OCI-LY3 (cell line): Measurements from ENCODE around the gene PTK6.

Source experiments
- H2AFZ ChIP-seq: fragments of 200-600, 300-600 bp; shearing (Covaris generic); 2 replicates; pipeline ENCODE4 v1.6.0; 2014; ENCODE audit warnings: antibody characterized with exemption, low read depth, low read length
- H3K27ac ChIP-seq: fragments of 200-600, 300-600 bp; sonication (generic); 2 replicates; pipeline ENCODE4 v1.5.1; 2014; ENCODE audit warnings: mild to moderate bottlenecking, low read length, moderate library complexity, mixed read lengths
- H3K27me3 ChIP-seq: fragments of 200-600, 300-600 bp; sonication (generic); 2 replicates; pipeline ENCODE4 v1.6.1; 2014; ENCODE audit warnings: low read depth, low read length, mixed read lengths
- H3K36me3 ChIP-seq: fragments of 200-600, 300-600 bp; sonication (generic); replicated peaks from 2 replicates; pipeline ENCODE3; 2014; ENCODE audit warnings: low read depth, low read length, mixed read lengths
- H3K4me1 ChIP-seq: fragments of 300-600, 200-600 bp; sonication (generic); 2 replicates; pipeline ENCODE4 v1.6.1; 2014; ENCODE audit warnings: low read length, mixed read lengths
- H3K4me2 ChIP-seq: fragments of 200-600, 300-600 bp; sonication (generic); 2 replicates; pipeline ENCODE4 v1.6.1; 2014; ENCODE audit warnings: low read length, mixed read lengths
- H3K4me3 ChIP-seq: fragments of 300-600, 200-600 bp; sonication (generic); 2 replicates; pipeline ENCODE4 v1.5.1; 2014; ENCODE audit warnings: antibody characterized with exemption, mild to moderate bottlenecking, low read length, moderate library complexity
- H3K79me2 ChIP-seq: fragments of 300-600, 200-600 bp; shearing (Covaris generic); 2 replicates; pipeline ENCODE4 v1.6.1; 2014; ENCODE audit warnings: mild to moderate bottlenecking, low read length, mixed read lengths
- H3K9ac ChIP-seq: fragments of 300-600, 200-600 bp; shearing (Covaris generic); 2 replicates; pipeline ENCODE4 v1.6.0; 2014; ENCODE audit warnings: mild to moderate bottlenecking, low read length, moderate library complexity
- H3K9me3 ChIP-seq: fragments of 200-600, 300-600 bp; shearing (Covaris generic); 2 replicates; pipeline ENCODE4 v1.6.1; 2014; ENCODE audit warnings: low read length, mixed read lengths; ENCODE audit not compliant: insufficient read depth
- H4K20me1 ChIP-seq: fragments of 200-600, 300-600 bp; sonication (generic); 2 replicates; pipeline ENCODE4 v1.6.1; 2016; ENCODE audit warnings: low read length, mixed read lengths; ENCODE audit not compliant: insufficient read depth
- EZH2phosphoT487 ChIP-seq: fragments of 200-600 bp; shearing (Covaris generic); IDR thresholded peaks from 2 replicates; pipeline ENCODE4 v1.6.1; 2018; ENCODE audit warnings: antibody characterized with exemption, mixed run types, low read depth
- TF ChIP-seq, protein P1 (sequence below): fragments of 200-600, 300-600 bp; sonication (generic); IDR thresholded peaks from 2 replicates; pipeline ENCODE4 v1.5.1; 2014; ENCODE audit warnings: antibody characterized with exemption, low read length, low read depth

Gene PTK6

DNA sequence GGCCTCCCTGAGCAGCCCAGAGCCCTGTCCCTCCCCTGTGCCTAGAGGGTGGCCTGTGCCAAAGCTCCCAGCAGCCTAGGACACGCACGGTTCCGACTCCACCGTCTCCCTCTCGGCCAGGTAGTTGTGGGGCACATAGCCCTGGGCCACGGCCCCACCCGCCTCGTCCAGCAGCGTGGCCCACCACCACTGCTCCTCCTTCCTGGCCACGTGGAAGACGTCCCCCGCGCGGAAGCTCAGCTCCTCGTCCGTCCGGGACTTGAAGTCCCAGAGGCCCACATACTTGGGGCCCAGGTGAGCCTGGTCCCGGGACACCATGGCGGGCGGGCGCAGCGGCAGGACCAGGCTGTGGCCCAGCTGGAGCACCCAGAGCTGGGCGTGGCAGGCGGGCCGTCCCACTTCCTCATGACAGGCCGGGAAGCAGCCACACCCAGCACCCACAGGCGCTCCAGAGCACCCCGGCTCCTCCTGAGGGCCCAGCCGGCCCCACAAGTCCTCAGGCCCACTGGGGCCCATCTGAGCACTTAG, at the start of gene PTK6:
Gene PTK6 (minus strand): TSS at position 380 of the 528 bp plus-strand sequence. CDS start 62 bp downstream, at position 318.
- Histone ChIP-seq H3K27me3 (peaks cover 2% of the 10 kb centered on the region; the same call in 1 of the 2 replicates), H3K9me3 (no peaks in the 10 kb centered on the region), H3K27ac (peak within 1 kb of the TSS; percentile 75), H3K4me3 (peak within 1 kb of the TSS; percentile 84), H3K4me1 (peaks cover 18% of the 10 kb centered on the region), H2AFZ (peak within 1 kb of the TSS; percentile 37; the same call in 1 of the 2 replicates), H3K4me2 (peak within 1 kb of the TSS; percentile 90), H3K9ac (peak within 1 kb of the TSS; percentile 81), H4K20me1 (no peaks in the 10 kb centered on the region), H3K36me3 (no peaks in the 10 kb centered on the region), H3K79me2 (no peaks in the 10 kb centered on the region)
- no peak for TF ChIP-seq EZH2phosphoT487
- TF ChIP-seq, protein P1, sequence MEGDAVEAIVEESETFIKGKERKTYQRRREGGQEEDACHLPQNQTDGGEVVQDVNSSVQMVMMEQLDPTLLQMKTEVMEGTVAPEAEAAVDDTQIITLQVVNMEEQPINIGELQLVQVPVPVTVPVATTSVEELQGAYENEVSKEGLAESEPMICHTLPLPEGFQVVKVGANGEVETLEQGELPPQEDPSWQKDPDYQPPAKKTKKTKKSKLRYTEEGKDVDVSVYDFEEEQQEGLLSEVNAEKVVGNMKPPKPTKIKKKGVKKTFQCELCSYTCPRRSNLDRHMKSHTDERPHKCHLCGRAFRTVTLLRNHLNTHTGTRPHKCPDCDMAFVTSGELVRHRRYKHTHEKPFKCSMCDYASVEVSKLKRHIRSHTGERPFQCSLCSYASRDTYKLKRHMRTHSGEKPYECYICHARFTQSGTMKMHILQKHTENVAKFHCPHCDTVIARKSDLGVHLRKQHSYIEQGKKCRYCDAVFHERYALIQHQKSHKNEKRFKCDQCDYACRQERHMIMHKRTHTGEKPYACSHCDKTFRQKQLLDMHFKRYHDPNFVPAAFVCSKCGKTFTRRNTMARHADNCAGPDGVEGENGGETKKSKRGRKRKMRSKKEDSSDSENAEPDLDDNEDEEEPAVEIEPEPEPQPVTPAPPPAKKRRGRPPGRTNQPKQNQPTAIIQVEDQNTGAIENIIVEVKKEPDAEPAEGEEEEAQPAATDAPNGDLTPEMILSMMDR, result no peak

- peaks cover 20% of the 10 kb centered on the region for H3K36me3 ChIP-seq
- H4K20me1 ChIP-seq, result peaks cover 2% of the 10 kb centered on the region; the same call in 1 of the 2 replicates
- H2AFZ ChIP-seq, result no peak overlapping the region
- H3K27ac ChIP-seq, result no peak overlapping the region
- H3K27me3 ChIP-seq, result no peaks in the 10 kb centered on the region
- no peak overlapping the region for H3K4me3 ChIP-seq
- no peak overlapping the region for H3K9ac ChIP-seq
- H3K4me2 ChIP-seq, result no peak overlapping the region
- H3K9me3 ChIP-seq, result no peaks in the 10 kb centered on the region
- H3K79me2 ChIP-seq, result no peaks in the 10 kb centered on the region
- TF ChIP-seq, protein P1, result no peak
- TF ChIP-seq EZH2phosphoT487, result no peak
- no peaks in the 10 kb centered on the region for H3K4me1 ChIP-seq
These were observed 49.6 kb upstream of the PTK6 start for GRCh38 chr20:63586797-63587196.

DNA sequence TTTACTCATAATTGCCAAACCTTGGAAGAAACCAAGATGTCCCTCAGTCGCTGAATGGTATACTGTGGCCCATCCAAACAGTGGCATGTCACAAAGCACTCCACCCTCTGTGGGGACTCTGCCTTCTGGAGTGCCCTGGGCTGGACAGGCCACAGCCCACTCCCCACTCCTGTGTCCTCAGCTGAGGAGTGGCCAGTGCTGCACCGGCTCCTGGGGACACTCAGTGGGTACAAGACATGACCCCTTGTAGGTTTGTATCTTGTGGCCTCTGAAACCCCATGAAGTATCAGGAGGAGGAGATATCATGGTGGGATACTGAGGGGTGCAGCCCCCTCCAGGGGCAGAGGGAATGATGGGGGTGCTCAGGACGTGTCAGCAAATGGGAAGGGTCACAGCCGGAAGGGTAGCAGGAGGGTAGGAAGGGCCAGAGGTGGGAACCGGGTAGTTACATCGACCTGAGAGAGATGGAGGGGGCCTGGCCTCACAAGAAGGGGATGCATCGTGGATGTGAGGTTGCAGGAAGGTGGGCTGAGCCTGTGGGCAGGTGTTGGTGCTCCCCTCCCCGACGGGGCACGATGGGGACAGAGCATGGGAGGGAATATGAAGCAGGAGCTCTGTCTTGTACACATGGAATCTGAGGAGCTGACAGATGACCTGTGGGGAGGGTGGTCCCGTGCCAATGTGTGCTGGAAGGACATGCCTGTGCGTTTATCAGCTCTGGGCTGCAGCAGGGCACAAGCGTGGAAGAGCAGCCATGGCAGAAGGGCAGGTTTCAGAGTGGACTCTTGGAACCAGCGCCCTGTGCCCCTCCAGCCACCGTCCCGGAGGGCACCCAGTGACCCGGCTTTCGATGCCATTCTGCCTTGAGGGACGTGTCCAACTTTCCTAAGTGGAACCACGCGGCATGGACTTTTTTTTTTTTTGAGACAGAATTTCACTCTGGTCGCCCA, 48.7 kb upstream of the PTK6 start:
- no peaks in the 10 kb centered on the region for H3K79me2 ChIP-seq
- no peaks in the 10 kb centered on the region for H3K27me3 ChIP-seq
- H3K27ac ChIP-seq, result no peak overlapping the region
- TF ChIP-seq, protein P1, result no peak
- TF ChIP-seq EZH2phosphoT487, result no peak
- H4K20me1 ChIP-seq, result peaks cover 2% of the 10 kb centered on the region; the same call in 1 of the 2 replicates
- no peaks in the 10 kb centered on the region for H3K9me3 ChIP-seq
- no peak overlapping the region for H3K4me3 ChIP-seq
- H3K9ac ChIP-seq, result no peak overlapping the region
- no peak overlapping the region for H3K4me2 ChIP-seq
- H3K36me3 ChIP-seq, result peaks cover 17% of the 10 kb centered on the region
- H3K4me1 ChIP-seq, result no peaks in the 10 kb centered on the region
- H2AFZ ChIP-seq, result no peak overlapping the region
